HG03045 (cell line): ENCODE results near the gene TRAPPC2.

Experiments
- ATAC-seq: cut with Tn5 transposase; IDR thresholded peaks from one replicate; pipeline ENCODE4 v1.9.1; 2021; ENCODE audit warnings: mild to moderate bottlenecking, moderate library complexity; ENCODE audit not compliant: unreplicated experiment

The TRAPPC2 gene

DNA sequence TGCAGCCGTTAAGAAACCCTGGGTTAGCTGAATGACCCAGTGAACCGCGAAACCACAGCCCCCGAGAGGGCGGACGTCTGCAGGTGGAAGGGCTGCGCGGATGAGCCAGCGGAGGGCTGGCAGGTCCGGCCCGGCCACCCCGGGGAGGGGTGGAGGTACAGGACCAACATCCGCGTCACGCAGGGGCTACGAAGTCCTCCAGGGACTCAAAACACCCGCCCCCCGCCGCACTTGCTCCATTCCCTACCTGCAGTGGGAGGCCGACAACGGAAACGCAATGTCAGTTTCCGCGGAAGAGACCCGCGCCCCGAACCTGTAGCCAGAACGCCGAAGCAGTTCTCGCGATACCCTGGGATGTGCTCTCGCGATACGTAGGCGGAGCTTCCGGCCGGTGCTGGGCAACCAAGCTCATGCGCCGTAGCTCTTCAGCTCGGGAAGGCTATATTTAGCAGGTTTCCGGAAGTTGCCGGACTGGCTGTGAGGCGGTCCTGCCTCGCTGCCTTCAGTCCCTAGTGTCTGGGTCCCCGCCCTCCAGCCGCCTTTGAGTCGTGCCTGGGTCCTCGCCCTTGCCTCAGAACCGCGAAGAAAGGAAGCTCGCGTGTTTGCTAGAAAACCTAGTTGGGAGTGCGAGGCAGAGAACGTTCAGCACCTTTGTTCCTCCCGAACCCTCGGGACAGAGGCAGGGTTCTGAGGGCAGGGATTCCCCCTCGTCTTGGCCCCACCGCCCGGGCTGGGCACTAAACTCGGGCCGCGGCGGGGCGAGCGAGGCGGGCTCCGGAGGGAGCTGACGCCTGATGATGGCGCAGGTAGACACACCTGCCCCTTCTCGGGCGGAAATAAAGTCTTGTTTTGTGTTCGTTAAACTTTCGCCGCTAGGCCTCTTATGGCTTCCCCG is at the start of gene TRAPPC2, which contains the start of gene OFD1:
TSS of gene TRAPPC2 (minus strand) at position 343 of the 895 bp plus-strand sequence. CDS start 14,657 bp downstream, outside the sequence.
TSS of gene OFD1 (plus strand) at position 471 of the 895 bp plus-strand sequence. CDS start at position 795, 324 bp downstream.
- peak; percentile 94 for ATAC-seq

GRCh38 chrX:13780868-13781427 is 46.5 kb upstream of the TRAPPC2 start:
- no peak for ATAC-seq

- no peak for ATAC-seq
Measured at GRCh38 chrX:13778916-13779315, 44.5 kb upstream of the TRAPPC2 start.

- ATAC-seq = no peak
Measured at GRCh38 chrX:13776387-13776786, 42.0 kb upstream of the TRAPPC2 start.

DNA sequence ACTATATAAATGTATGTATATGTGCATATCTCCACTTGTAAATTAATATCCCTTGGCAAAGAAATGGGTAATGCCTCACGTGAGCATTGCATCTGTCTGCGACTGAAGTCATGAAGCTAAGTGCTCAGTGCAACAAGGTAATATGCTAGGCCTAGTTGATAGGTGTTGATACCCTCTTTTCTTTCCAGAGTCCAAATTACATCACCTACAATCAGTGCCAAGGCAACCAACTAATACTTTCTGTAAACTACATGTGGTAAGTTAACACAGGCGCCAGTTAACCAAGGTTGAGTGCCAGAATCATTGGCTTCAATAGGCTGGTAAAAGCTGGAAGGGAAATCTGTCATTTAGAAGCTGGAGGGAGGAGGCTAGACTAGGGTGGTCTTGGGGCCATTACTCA is 41.4 kb upstream of the TRAPPC2 start:
- ATAC-seq = no peak

DNA sequence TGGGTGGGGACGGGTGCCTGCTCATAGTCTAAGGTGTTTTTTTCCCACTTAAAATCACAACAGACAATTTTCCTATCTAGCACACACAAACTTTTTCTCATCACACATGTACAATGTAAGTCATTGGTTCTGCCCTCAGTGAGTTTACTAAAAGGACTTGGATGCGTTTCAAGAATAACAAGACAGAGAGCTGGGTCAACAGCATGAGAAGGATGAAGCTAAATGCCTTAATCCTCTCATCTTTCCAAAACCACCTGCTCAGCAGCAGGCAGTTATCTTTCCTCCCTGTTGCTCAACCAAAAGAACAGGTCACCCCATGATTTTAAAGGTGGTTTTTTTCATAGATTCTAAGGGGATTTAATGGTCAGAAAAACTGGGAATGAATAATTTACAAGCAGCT is 40.3 kb upstream of the TRAPPC2 start:
- no peak for ATAC-seq

GRCh38 chrX:13770013-13770535 is 35.7 kb upstream of the TRAPPC2 start:
- ATAC-seq = no peak

- no peak for ATAC-seq
Measured at GRCh38 chrX:13768939-13769338, 34.5 kb upstream of the TRAPPC2 start.

- no peak for ATAC-seq
Measured at GRCh38 chrX:13764765-13765164, 30.3 kb upstream of the TRAPPC2 start.

- no peak for ATAC-seq
Measured at GRCh38 chrX:13764281-13764680, 29.9 kb upstream of the TRAPPC2 start.

DNA sequence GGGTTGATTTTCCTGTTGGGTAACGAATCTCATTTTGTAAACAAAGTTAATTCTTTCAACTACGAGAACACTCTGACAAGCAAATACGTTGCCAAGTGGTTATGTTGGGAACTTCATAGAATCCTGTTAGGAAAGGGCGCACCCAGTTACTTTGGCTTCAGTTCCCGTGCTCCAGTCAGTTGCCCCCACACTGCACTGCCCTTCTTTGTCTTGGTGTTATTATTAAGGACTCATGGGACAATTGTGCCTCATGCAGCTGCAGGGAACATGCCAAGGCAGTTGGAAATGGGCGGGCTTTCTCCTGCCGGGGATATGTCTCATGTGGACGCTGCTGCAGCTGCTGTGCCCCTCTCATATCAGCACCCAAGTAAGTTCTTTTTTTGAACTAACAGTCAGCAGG is 29.1 kb upstream of the TRAPPC2 start:
- no peak for ATAC-seq

- no peak for ATAC-seq
Measured at GRCh38 chrX:13761606-13762414, 27.4 kb upstream of the TRAPPC2 start.

DNA sequence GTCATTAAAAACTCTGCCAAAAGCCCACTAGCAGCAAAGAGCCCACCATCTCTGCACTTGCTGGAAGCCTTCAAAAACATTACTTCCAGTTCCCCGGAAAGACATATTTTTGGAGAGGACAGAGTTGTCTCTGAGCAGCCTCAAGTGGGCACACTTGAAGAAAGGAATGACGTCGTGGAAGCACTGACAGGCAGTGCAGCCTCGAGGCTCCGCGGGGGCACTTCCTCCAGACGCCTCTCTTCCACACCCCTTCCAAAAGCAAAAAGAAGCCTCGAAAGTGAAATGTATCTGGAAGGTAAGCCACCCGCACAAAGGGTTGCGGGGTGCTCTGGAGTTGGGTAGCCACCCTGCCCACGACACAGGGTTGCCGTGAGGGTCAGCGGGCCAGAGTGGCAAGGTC is 26.0 kb upstream of the TRAPPC2 start:
- no peak for ATAC-seq

DNA sequence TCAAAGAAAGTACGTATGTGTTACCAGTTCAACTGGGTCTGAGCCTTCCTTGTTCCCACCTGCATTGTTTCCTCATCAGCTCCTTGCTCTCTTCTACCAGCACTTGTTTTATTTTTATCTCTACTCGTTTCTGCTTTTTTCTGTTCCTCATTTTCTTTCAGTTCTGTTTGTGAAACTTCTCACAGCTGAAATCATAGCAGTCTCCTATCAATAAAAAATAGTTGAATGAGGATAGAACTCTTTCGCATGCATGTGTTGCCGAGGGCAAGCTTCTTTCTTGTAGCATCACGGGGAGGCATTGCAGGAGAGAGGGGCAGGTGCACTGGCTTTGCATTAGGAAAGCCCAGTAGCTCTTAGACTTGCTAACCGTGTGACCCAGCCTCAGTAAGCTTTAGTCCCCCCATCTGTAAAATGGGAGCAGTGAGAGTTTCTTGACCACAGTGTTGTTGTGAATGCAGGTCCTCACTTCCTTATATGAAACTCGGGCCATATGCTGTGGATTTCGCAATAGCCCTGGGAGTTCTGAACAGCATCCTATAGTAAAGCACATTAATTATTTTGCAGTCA is 24.8 kb upstream of the TRAPPC2 start:
- ATAC-seq = peak; percentile 75

DNA sequence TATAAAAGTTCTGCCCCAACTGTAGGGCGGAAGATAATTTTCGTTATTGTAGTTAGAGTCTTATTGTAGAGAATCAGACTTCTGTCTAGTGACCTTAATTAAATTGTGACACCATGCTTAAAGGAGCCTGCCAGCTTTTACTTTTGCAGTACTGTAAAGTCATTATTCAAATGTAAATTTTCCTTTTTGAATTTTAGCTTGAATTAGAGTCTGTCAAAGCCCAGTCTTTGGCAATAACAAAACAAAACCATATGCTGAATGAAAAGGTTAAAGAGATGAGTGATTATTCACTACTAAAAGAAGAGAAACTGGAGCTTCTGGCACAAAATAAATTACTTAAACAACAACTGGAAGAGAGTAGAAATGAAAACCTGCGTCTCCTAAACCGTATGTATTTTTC is 22.0 kb upstream of the TRAPPC2 start:
- ATAC-seq = no peak

DNA sequence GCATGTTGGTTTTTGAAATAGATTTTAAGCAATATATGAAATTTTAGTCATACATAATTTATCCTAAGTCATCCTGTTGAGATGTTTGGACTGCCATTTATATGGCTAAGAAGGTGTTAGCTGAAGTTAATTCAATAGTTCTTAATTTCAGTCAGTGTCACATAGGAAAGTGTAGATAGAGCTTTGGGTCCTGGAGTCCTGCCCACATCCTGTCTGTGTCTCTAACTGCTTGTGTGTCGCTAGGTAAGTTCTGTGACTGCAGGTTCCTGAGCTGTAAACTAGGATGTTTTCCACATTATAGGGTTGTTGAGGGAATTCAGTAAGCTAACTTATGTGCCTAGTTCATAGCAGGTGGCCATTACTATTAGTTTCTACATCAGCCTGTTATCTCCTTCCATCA is 20.8 kb upstream of the TRAPPC2 start:
- no peak for ATAC-seq

GRCh38 chrX:13754765-13755164 is 20.3 kb upstream of the TRAPPC2 start:
- ATAC-seq = no peak

DNA sequence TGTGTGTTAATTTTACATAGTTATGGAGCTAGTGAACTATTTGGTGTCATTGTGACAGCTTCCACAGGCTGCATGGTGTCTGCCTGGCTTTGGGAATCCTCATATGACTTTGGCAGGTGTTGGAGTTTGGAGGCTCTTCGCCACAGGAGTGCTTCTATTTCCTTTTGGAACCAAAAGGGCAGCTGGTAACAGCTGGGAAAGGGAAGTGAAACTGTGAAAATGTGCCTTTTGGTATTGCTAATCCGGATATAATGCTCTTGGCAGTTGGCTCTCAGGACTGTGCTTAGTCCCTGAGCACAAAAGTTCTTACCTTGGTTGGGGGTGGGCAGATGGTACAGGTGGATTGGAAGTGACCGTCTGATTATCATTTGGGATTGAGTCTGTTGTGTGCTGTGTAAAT is 18.2 kb upstream of the TRAPPC2 start:
- ATAC-seq = no peak

DNA sequence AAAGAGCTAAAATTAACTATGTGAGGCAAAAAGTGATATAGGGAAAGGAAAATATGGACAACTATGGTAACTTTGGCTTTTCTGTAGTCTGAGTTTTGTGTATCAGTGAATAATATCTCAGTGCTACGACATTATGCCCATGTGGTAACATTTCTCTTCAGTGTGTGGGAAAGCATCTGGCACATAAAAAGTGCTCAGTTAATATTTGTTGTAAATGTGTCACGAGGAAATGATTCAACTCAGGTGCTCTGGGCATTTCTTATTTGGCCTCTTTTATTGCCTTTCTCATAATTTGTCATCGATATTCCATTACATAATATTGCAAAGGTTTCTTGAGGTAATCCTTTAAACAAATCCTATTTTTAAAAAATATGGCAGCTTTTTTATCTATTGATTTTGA is 17.7 kb upstream of the TRAPPC2 start:
- no peak for ATAC-seq

DNA sequence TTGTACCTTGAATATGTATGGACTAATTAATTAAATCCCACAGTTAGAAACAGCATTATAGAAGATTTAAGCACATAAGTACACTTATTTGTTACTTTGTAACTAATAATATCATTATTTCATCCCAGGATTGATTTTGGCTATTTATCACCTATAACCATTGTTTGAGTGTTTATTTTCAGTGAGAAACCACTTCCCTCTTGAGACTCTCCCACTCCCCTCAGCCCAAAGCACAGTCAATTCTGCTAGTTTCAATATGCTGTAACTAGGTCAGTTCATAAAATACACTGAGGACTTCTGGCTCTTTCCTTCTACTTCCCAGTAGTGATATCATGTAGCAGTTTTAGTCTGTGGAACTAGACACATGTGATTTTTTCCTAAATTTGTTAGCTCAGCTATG is 16.4 kb upstream of the TRAPPC2 start:
- no peak for ATAC-seq

GRCh38 chrX:13750204-13750603 is 15.8 kb upstream of the TRAPPC2 start:
- ATAC-seq = no peak
